Karpas-422 (cell line): ENCODE results near the gene UTS2R. TPM values are rescaled to one million over a fixed set of nuclear protein-coding genes. Genes with fewer than 3 reads are reported as not detected.

Experiments used
- DNase-seq: peaks from one replicate; pipeline ENCODE4 v3.0.0-alpha.2; 2015
- H2AFZ ChIP-seq: fragments of 200-600 bp; sonication (generic); 2 replicates; pipeline ENCODE4 v1.6.1; 2014; ENCODE audit warnings: antibody characterized with exemption, low read length, mixed read lengths
- H3K27ac ChIP-seq: fragments of 200-600 bp; sonication (generic); 2 replicates; pipeline ENCODE4 v1.5.1; 2014; ENCODE audit warnings: mild to moderate bottlenecking, low read length, moderate library complexity
- H3K27me3 ChIP-seq: fragments of 200-600 bp; sonication (generic); 2 replicates; pipeline ENCODE4 v1.6.1; 2014; ENCODE audit warnings: low read length, mixed read lengths
- H3K36me3 ChIP-seq: fragments of 200-600 bp; sonication (generic); 2 replicates; pipeline ENCODE4 v1.6.1; 2014; ENCODE audit warnings: low read length, mixed read lengths; ENCODE audit not compliant: insufficient read depth
- H3K4me1 ChIP-seq: fragments of 200-600 bp; sonication (generic); 2 replicates; pipeline ENCODE4 v1.6.1; 2014; ENCODE audit warnings: mild to moderate bottlenecking, low read length, mixed read lengths
- H3K4me2 ChIP-seq: fragments of 200-600 bp; sonication (generic); 2 replicates; pipeline ENCODE4 v1.6.1; 2014; ENCODE audit warnings: low read length, low read depth, mild to moderate bottlenecking; ENCODE audit not compliant: poor library complexity, severe bottlenecking
- H3K4me3 ChIP-seq: fragments of 200-600 bp; sonication (generic); 2 replicates; pipeline ENCODE4 v1.5.1; 2014; ENCODE audit warnings: mild to moderate bottlenecking, antibody characterized with exemption, low read length, mixed read lengths
- H3K79me2 ChIP-seq: fragments of 200-600 bp; sonication (generic); 2 replicates; pipeline ENCODE4 v1.6.1; 2014; ENCODE audit warnings: mild to moderate bottlenecking, low read length, mixed read lengths
- H3K9ac ChIP-seq: fragments of 200-600 bp; sonication (generic); 2 replicates; pipeline ENCODE4 v1.6.0; 2014; ENCODE audit warnings: low read length
- H3K9me2 ChIP-seq: fragments of 200-600 bp; sonication (generic), shearing (Covaris generic); replicated peaks from 2 replicates; pipeline ENCODE4 v1.6.0; 2014; ENCODE audit warnings: mild to moderate bottlenecking, low read length, moderate library complexity; ENCODE audit not compliant: insufficient read depth
- H3K9me3 ChIP-seq: fragments of 300-700, 200-600 bp; sonication (generic); 2 replicates; pipeline ENCODE4 v1.6.1; 2014; ENCODE audit warnings: low read length, mixed read lengths
- H4K20me1 ChIP-seq: fragments of 200-600 bp; sonication (generic); 2 replicates; pipeline ENCODE4 v1.6.1; 2014; ENCODE audit warnings: mild to moderate bottlenecking, antibody characterized with exemption, low read length, low read depth; ENCODE audit not compliant: insufficient read depth
- total RNA-seq: library from RNA; depleted of rRNA; stranded (reverse); fragments of >200 nt; shearing (Covaris generic); gene quantifications from 2 replicates; pipeline ENCODE4 v1.2.3, GENCODE V29; 2014; ENCODE audit warnings: low replicate concordance

UTS2R gene
- total RNA-seq, 1 experiment from 2014 or later: not detected

DNA sequence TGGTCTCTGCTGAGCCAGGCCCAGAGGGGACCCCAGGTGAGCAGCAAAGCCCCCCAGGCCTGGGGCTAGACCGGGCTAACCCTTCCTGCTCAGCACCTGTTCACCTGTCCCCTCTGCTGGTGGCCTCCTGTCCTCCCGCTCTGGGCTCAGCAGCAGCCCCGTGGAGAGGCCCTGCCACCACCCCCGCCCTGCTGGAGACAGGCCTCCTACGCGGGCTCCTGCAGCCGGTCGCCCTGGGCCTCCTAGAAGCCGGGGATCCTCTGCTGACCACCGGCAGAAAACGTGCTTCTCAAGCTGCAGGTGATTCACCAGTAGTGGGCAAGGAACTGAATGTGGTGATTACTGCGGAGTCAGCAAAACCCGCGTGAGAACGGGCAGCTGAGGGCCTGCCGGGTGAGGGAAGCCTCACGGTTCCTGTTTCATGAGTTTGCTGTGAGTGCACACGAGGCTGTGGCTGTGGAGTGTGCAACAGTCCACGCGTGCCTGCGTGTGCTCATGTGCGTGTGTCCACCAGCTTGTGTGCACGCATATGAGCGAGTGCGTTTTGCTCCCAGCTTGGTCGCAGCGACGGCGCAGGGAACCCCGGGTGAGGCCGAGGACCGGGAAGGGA is 38.8 kb upstream of the UTS2R start:
- no peak overlapping the region for H2AFZ ChIP-seq
- no peak overlapping the region for H3K27ac ChIP-seq
- no peaks in the 10 kb centered on the region for H3K27me3 ChIP-seq

GRCh38 chr17:82333279-82334171 is 38.0 kb upstream of the UTS2R start, which contains the start of gene SECTM1:
Gene SECTM1, minus strand, starts transcription at chr17:82333766. Its CDS starts 6,526 bp downstream, at chr17:82327240.
- H3K9ac ChIP-seq: no peak within 1 kb of the TSS
- no peaks in the 10 kb centered on the region for H3K79me2 ChIP-seq
- H3K27me3 ChIP-seq: no peaks in the 10 kb centered on the region
- peak within 1 kb of the TSS; percentile 28 for H3K4me2 ChIP-seq
- H4K20me1 ChIP-seq: no peaks in the 10 kb centered on the region
- no peak within 1 kb of the TSS for H3K27ac ChIP-seq
- no peaks in the 10 kb centered on the region for H3K9me2 ChIP-seq
- no peak within 1 kb of the TSS for H2AFZ ChIP-seq
- no peak for DNase-seq
- no peaks in the 10 kb centered on the region for H3K36me3 ChIP-seq
- H3K4me1 ChIP-seq: peaks cover 17% of the 10 kb centered on the region
- H3K4me3 ChIP-seq: peak within 1 kb of the TSS; percentile 6; the same call in 1 of the 2 replicates
- no peaks in the 10 kb centered on the region for H3K9me3 ChIP-seq

More for the DNA sequence above, 38.8 kb upstream of the UTS2R start:
- H3K36me3 ChIP-seq: no peaks in the 10 kb centered on the region
- H4K20me1 ChIP-seq: no peaks in the 10 kb centered on the region
- no peaks in the 10 kb centered on the region for H3K79me2 ChIP-seq
- no peaks in the 10 kb centered on the region for H3K9me3 ChIP-seq
- no peak overlapping the region for H3K4me3 ChIP-seq
- no peak overlapping the region for H3K4me2 ChIP-seq
- H3K9ac ChIP-seq: no peak overlapping the region
- DNase-seq: no peak
- no peaks in the 10 kb centered on the region for H3K9me2 ChIP-seq
- H3K4me1 ChIP-seq: peaks cover 17% of the 10 kb centered on the region

DNA sequence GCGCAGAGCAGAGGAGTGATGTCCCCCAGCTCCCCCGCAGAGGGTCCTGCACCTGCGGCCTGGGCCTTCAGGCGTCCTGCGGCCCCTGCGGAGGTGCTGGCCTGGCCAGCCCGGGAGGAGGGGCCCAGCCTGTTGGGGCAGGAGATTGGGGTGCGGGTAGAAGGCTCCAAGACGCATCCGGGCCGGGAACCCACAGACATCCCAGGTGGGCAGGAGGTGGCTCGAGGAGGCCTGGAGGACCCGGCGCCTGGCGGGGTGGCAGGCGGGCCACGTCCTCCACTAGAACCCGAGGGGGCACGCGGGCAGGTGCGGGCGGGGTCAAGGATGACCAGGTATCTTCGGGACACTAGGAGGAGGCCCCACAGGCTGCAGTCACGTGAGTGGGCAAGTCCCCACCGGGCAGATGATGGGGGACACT is 37.4 kb upstream of the UTS2R start:
- Histone ChIP-seq H3K36me3 (no peaks in the 10 kb centered on the region), H4K20me1 (no peaks in the 10 kb centered on the region), H3K27ac (no peak overlapping the region), H3K4me2 (no peak overlapping the region), H3K4me3 (peak overlapping the region; percentile 6; the same call in 1 of the 2 replicates), H3K79me2 (no peaks in the 10 kb centered on the region), H3K4me1 (peaks cover 17% of the 10 kb centered on the region), H3K27me3 (no peaks in the 10 kb centered on the region), H2AFZ (no peak overlapping the region), H3K9me3 (no peaks in the 10 kb centered on the region), H3K9me2 (no peaks in the 10 kb centered on the region), H3K9ac (no peak overlapping the region)
- no peak for DNase-seq

GRCh38 chr17:82334622-82335394 is 36.8 kb upstream of the UTS2R start:
- H3K9ac ChIP-seq: peak overlapping the region; percentile 27; the same call in 1 of the 2 replicates
- H3K27ac ChIP-seq: no peak overlapping the region
- H2AFZ ChIP-seq: no peak overlapping the region
- no peaks in the 10 kb centered on the region for H4K20me1 ChIP-seq
- no peak for DNase-seq
- H3K27me3 ChIP-seq: no peaks in the 10 kb centered on the region
- H3K36me3 ChIP-seq: no peaks in the 10 kb centered on the region
- peak overlapping the region; percentile 28 for H3K4me2 ChIP-seq
- H3K9me2 ChIP-seq: no peaks in the 10 kb centered on the region
- no peaks in the 10 kb centered on the region for H3K9me3 ChIP-seq
- H3K4me1 ChIP-seq: peaks cover 16% of the 10 kb centered on the region
- no peaks in the 10 kb centered on the region for H3K79me2 ChIP-seq
- H3K4me3 ChIP-seq: peak overlapping the region; percentile 6; the same call in 1 of the 2 replicates

DNA sequence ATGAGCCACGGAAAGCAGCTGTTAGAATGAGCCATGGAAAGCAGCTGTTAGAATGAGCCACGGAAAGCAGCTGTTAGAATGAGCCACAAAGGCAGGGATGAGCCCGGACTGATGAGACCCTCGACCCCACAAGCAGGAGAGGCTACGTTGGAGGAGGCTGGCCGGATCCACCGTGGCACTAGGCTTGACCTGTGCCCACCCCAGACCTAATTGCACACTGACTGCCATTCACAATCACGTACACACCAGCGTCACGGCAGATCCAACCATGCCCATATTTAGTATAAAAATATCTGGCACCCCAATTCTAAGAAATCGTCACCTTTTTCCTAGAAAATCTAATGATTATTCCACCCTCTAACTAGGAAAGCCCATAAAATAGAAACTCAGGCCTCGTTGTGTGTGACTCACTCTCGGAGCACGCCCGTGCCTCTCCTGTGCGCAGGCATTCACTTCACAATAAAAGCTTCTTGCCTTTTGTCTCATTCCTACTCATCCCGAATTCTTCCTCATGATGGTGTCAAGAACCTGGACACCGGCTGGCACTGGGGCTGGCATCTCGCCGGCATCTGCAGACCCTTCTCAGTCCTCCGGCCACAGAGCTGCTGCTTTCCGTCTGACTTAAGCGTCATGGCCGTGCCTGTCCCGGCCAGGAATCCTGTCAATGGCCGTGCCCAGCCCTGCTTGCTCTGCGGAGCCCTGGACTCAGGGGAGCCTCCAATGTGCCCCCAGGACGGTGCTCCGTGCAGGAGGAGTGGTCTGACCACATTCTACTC is 32.5 kb upstream of the UTS2R start:
- Histone ChIP-seq H3K4me3 (no peak overlapping the region), H3K27me3 (no peaks in the 10 kb centered on the region), H4K20me1 (no peaks in the 10 kb centered on the region), H3K79me2 (no peaks in the 10 kb centered on the region), H3K4me2 (no peak overlapping the region), H3K9me3 (no peaks in the 10 kb centered on the region), H2AFZ (no peak overlapping the region), H3K36me3 (no peaks in the 10 kb centered on the region), H3K9me2 (no peaks in the 10 kb centered on the region), H3K9ac (no peak overlapping the region), H3K27ac (no peak overlapping the region), H3K4me1 (peaks cover 11% of the 10 kb centered on the region; the same call in 1 of the 2 replicates)
- no peak for DNase-seq

DNA sequence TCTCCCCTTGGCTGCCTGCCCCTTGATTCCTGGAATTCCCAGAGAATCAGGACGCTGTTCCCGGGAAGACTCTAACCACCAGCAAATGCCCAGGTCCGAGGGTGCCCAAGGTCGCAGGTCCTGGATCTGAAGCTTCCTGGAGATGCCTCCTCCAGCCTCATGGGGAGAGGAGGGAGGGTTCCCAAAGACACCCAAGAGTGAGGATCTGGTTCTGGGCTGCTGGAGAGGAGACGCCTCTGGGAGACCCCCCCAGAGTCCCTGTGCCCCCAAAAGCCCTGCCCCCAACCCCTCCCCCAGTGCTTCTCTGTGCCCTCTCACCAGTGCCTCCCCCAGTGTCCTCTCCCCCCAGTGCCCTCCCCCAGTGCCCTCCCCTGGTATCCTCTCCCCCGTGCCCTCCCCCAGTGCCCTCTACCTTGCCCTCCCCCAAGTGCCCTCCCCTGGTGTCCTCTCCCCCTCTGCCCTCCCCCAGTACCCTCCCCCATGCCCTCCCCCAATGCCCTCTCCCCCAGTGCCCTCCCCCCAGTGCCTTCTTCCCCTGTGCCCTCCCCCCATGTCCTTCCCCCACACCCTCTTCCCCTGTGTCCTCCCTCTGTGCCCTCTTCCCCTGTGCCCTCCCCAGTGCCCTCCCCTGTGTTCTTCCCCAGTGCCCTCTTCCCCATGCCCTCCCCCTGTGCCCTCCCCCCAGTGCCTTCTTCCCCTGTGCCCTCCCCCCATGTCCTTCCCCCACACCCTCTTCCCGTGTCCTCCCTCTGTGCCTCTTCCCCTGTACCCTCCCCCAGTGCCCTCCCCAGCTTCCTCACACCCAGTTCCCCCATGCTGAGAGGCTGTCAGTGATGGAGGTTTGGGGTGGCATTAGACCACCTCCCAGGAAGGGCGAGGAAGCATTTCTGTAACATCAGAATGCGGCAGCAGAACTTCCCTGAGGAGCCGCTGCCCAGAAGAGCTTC is 31.7 kb upstream of the UTS2R start:
- DNase-seq: no peak
- no peaks in the 10 kb centered on the region for H3K36me3 ChIP-seq
- H3K4me3 ChIP-seq: no peak overlapping the region
- no peaks in the 10 kb centered on the region for H3K27me3 ChIP-seq
- H3K4me2 ChIP-seq: no peak overlapping the region
- no peaks in the 10 kb centered on the region for H3K9me3 ChIP-seq
- no peaks in the 10 kb centered on the region for H3K9me2 ChIP-seq
- H3K79me2 ChIP-seq: no peaks in the 10 kb centered on the region
- no peak overlapping the region for H3K27ac ChIP-seq
- H2AFZ ChIP-seq: no peak overlapping the region
- H3K4me1 ChIP-seq: peaks cover 5% of the 10 kb centered on the region; the same call in 1 of the 2 replicates
- no peak overlapping the region for H3K9ac ChIP-seq
- H4K20me1 ChIP-seq: no peaks in the 10 kb centered on the region
